ENCODE data around the gene GPC4. TPM values are rescaled to one million over a fixed set of nuclear protein-coding genes. Genes with fewer than 3 reads are reported as not detected.

GPC4 gene
- total RNA-seq, 1 experiment from 2014 or later, result 1.4 TPM

GRCh38 chrX:133294126-133294525, 121.2 kb downstream of the GPC4 start:
- H3K36me3 ChIP-seq (ENCODE audit: control insufficient read depth, insufficient read depth, low read length), result no peaks in the 10 kb centered on the region
- H3K27me3 ChIP-seq (ENCODE audit: control insufficient read depth, insufficient read depth, low read length), result no peaks in the 10 kb centered on the region
- ChIA-PET CTCF (no interaction called here), POLR2A (no interaction called here)
- no TSS peak for BruUV-seq (replicated peaks)
- intact Hi-C loops (cut with micrococcal nuclease; ENCODE audit: unreplicated experiment) (no loop called here), in situ Hi-C loops (cut with HindIII; ENCODE audit: low pct_unique_long_range_greater_than_20kb, low sequenced_read_pairs) (no loop called here)
- no peak for DNase-seq (ENCODE audit: low read depth, low spot score)
- no peak overlapping the region for H3K4me3 ChIP-seq (ENCODE audit: low read depth in 2 of 2, low read length in 2 of 2)
- H3K9me3 ChIP-seq (ENCODE audit: control insufficient read depth, insufficient read depth, low read depth, low read length), result no peaks in the 10 kb centered on the region
- TF ChIP-seq SIN3A (IDR thresholded peaks at IDR 0.05; ENCODE audit: borderline replicate concordance, insufficient read depth, low read depth, low read length), result no peak
- TF ChIP-seq POLR2AphosphoS5 (IDR thresholded peaks at IDR 0.05; ENCODE audit: low read depth, low read length), result no peak
- no peak for TF ChIP-seq TCF7L2 (IDR thresholded peaks at IDR 0.05; ENCODE audit: low read depth, low read length)
- TF ChIP-seq, protein P1, sequence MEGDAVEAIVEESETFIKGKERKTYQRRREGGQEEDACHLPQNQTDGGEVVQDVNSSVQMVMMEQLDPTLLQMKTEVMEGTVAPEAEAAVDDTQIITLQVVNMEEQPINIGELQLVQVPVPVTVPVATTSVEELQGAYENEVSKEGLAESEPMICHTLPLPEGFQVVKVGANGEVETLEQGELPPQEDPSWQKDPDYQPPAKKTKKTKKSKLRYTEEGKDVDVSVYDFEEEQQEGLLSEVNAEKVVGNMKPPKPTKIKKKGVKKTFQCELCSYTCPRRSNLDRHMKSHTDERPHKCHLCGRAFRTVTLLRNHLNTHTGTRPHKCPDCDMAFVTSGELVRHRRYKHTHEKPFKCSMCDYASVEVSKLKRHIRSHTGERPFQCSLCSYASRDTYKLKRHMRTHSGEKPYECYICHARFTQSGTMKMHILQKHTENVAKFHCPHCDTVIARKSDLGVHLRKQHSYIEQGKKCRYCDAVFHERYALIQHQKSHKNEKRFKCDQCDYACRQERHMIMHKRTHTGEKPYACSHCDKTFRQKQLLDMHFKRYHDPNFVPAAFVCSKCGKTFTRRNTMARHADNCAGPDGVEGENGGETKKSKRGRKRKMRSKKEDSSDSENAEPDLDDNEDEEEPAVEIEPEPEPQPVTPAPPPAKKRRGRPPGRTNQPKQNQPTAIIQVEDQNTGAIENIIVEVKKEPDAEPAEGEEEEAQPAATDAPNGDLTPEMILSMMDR (IDR thresholded peaks at IDR 0.05), result no peak
- TF ChIP-seq REST (IDR thresholded peaks at IDR 0.05; ENCODE audit: insufficient read depth in 1 of 2, low read depth in 2 of 2, low read length in 1 of 2), result no peak
- no peak overlapping the region for H3K27ac ChIP-seq (ENCODE audit: low read length)
- no peak for ATAC-seq
- H3K4me1 ChIP-seq (ENCODE audit: control insufficient read depth, insufficient read depth, low read length), result no peaks in the 10 kb centered on the region; the same call in 1 of the 2 replicates

- H3K36me3 ChIP-seq (ENCODE audit: control insufficient read depth, insufficient read depth, low read length), result no peaks in the 10 kb centered on the region
- DNase-seq (ENCODE audit: low read depth, low spot score) (no peak), ATAC-seq (no peak)
- H3K27me3 ChIP-seq (ENCODE audit: control insufficient read depth, insufficient read depth, low read length), result no peaks in the 10 kb centered on the region
- H3K9me3 ChIP-seq (ENCODE audit: control insufficient read depth, insufficient read depth, low read depth, low read length), result no peaks in the 10 kb centered on the region
- intact Hi-C loops (cut with micrococcal nuclease; ENCODE audit: unreplicated experiment) (no loop called here), in situ Hi-C loops (cut with HindIII; ENCODE audit: low pct_unique_long_range_greater_than_20kb, low sequenced_read_pairs) (no loop called here)
- H3K4me3 ChIP-seq (ENCODE audit: low read depth in 2 of 2, low read length in 2 of 2), result no peak overlapping the region
- no peak for TF ChIP-seq REST (IDR thresholded peaks at IDR 0.05; ENCODE audit: insufficient read depth in 1 of 2, low read depth in 2 of 2, low read length in 1 of 2)
- no peak for TF ChIP-seq SIN3A (IDR thresholded peaks at IDR 0.05; ENCODE audit: borderline replicate concordance, insufficient read depth, low read depth, low read length)
- TF ChIP-seq TCF7L2 (IDR thresholded peaks at IDR 0.05; ENCODE audit: low read depth, low read length), result no peak
- no peak for TF ChIP-seq POLR2AphosphoS5 (IDR thresholded peaks at IDR 0.05; ENCODE audit: low read depth, low read length)
- TF ChIP-seq, protein P1 (IDR thresholded peaks at IDR 0.05), result no peak
- H3K27ac ChIP-seq (ENCODE audit: low read length), result no peak overlapping the region
- H3K4me1 ChIP-seq (ENCODE audit: control insufficient read depth, insufficient read depth, low read length), result no peaks in the 10 kb centered on the region
- ChIA-PET CTCF (no interaction called here), POLR2A (no interaction called here)
- BruUV-seq (replicated peaks), result no TSS peak
Measured at GRCh38 chrX:133290076-133290475, 125.2 kb downstream of the GPC4 start.
